ENCODE results near the gene KCNQ1OT1. TPM values are rescaled to one million over a fixed set of nuclear protein-coding genes. Genes with fewer than 3 reads are reported as not detected.

Gene KCNQ1OT1
- polyA plus RNA-seq, 1 of the 3 experiments (the other 2 are of a cell fraction), result 0.03 TPM

GRCh38 chr11:2584434-2584811 lies 115.4 kb downstream of the KCNQ1OT1 start (continued):
- TF ChIP-seq YY1 (IDR thresholded peaks at IDR 0.05; ENCODE audit: low read depth), result no peak

DNA sequence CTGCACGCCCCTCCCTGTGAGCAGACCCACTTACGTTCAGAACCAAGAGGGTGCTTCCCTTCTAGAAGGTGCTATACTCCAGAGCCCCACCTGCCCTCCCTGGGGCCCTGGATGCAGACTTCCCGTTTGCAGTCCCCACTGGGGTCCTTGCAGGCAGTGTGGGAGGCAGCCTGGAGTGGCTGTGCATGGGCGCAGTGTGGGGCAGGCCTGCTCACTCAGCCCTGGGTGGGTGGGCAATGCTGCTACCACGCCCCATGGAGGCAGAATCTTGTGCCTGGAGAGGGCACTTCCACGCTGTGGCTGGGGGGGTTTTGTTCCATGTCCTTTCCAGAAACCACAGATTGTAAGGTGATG lies 116.2 kb downstream of the KCNQ1OT1 start:
- Histone ChIP-seq H3K27me3 (ENCODE audit: insufficient read depth) (no peaks in the 10 kb centered on the region), H3K79me2 (ENCODE audit: insufficient read depth) (no peaks in the 10 kb centered on the region), H3F3A (replicated peaks; ENCODE audit: insufficient read depth) (no peaks in the 10 kb centered on the region), H2AFZ (ENCODE audit: low read depth) (no peak overlapping the region), H3K9ac (no peak overlapping the region), H3K4me3 (ENCODE audit: low read depth in 2 of 2, low read length in 1 of 2) (no peak overlapping the region), H3K9me2 (no peaks in the 10 kb centered on the region), H4K20me1 (ENCODE audit: insufficient read depth) (no peaks in the 10 kb centered on the region), H3K4me1 (ENCODE audit: control insufficient read depth in 1 of 2, insufficient read depth in 2 of 2, low read depth in 1 of 2, low read length in 1 of 2) (peaks cover 0 to 57% of the 10 kb centered on the region in 2 experiments; a peak in 1 of 4 replicates), H3K9me3 (no peaks in the 10 kb centered on the region), H3K27ac (ENCODE audit: low read depth in 2 of 2, low read length in 1 of 2) (no peak overlapping the region; a peak in 1 of 4 replicates), H3K36me3 (replicated peaks in 1 of 2; ENCODE audit: control insufficient read depth in 1 of 2, insufficient read depth in 2 of 2, low read length in 1 of 2) (no peaks in the 10 kb centered on the region), H3K4me2 (no peak overlapping the region)
- TF ChIP-seq POLR2AphosphoS5 (IDR thresholded peaks at IDR 0.05; ENCODE audit: low read depth, low read length) (no peak), RCOR1 (IDR thresholded peaks at IDR 0.05; ENCODE audit: low read length) (no peak), GABPA (IDR thresholded peaks at IDR 0.05; ENCODE audit: low read depth) (no peak), TAF1 (IDR thresholded peaks at IDR 0.05; ENCODE audit: borderline replicate concordance, low read depth, low read length) (no peak), ZBTB33 (IDR thresholded peaks at IDR 0.05; ENCODE audit: borderline replicate concordance, low read depth) (no peak), TEAD4 (IDR thresholded peaks at IDR 0.05; ENCODE audit: borderline replicate concordance, insufficient read depth) (no peak)
- 70% methylated on average over 5 of the region's 6 CpGs for WGBS (ENCODE audit: low lambda C conversion rate)
- peak; percentile 20 for DNase-seq
- CTCF ChIA-PET, result no interaction called here
- POLR2A ChIA-PET, result no interaction called here

DNA sequence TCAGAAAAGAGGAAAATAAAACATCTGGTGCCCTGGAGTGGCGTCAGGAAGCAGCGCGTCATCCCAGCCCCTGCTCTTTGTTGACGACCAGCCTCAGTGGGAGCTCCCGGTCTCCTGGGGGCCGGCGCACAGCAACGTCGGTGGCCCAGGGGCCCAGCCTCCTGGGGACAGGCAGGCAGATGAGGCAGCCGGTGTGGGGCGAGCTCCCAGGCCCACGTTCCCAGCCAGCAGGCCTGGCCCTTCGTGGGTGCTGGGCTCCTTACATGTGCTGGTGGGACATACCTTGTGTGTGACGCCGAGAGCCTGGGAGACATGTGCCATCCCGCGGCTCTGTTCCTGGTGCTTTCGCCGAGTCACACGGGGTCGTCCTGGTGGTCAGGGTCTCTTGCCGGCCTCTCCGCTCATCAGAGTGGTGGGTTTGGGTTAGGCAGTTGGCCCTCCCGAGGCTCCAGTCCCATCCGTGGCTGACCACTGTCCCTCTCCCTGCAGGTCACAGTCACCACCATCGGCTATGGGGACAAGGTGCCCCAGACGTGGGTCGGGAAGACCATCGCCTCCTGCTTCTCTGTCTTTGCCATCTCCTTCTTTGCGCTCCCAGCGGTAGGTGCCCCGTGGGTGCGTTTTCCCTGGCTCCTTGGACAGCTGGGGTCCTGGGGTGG lies 116.7 kb downstream of the KCNQ1OT1 start:
- ChIA-PET CTCF (interaction anchor here (0.8 to 1.8 kb wide), 3 partner anchors 52 to 305 kb away, joined by 3 to 7 read pairs (median 4); no protein-coding TSS in a partner anchor), POLR2A (interaction anchor here (1.0 to 1.6 kb wide), 2 partner anchors 196 to 256 kb away, joined by 3 to 4 read pairs; no protein-coding TSS in a partner anchor)
- no peak for DNase-seq
- Histone ChIP-seq H3K4me3 (ENCODE audit: low read depth in 2 of 2, low read length in 1 of 2) (no peak overlapping the region), H3K9me2 (no peaks in the 10 kb centered on the region), H3K4me1 (ENCODE audit: control insufficient read depth in 1 of 2, insufficient read depth in 2 of 2, low read depth in 1 of 2, low read length in 1 of 2) (peaks cover 0 to 52% of the 10 kb centered on the region in 2 experiments; a peak in 1 of 4 replicates), H3K27me3 (ENCODE audit: insufficient read depth) (no peaks in the 10 kb centered on the region), H3K79me2 (ENCODE audit: insufficient read depth) (no peaks in the 10 kb centered on the region), H3K27ac (ENCODE audit: low read depth in 2 of 2, low read length in 1 of 2) (peak overlapping the region in 1 of 2 experiments; percentile 78; a peak in 2 of 4 replicates), H3K4me2 (no peak overlapping the region), H3K9ac (no peak overlapping the region), H2AFZ (ENCODE audit: low read depth) (no peak overlapping the region), H3K36me3 (replicated peaks in 1 of 2; ENCODE audit: control insufficient read depth in 1 of 2, insufficient read depth in 2 of 2, low read length in 1 of 2) (no peaks in the 10 kb centered on the region), H3F3A (replicated peaks; ENCODE audit: insufficient read depth) (no peaks in the 10 kb centered on the region), H4K20me1 (ENCODE audit: insufficient read depth) (no peaks in the 10 kb centered on the region), H3K9me3 (no peaks in the 10 kb centered on the region)
- 77% methylated on average over 20 of the region's 33 CpGs for WGBS (ENCODE audit: low lambda C conversion rate)
- TF ChIP-seq FOSL2 (IDR thresholded peaks at IDR 0.05; ENCODE audit: borderline replicate concordance, low read depth) (no peak), NFIC (IDR thresholded peaks at IDR 0.05; ENCODE audit: borderline replicate concordance) (no peak), EP300 (IDR thresholded peaks at IDR 0.05; ENCODE audit: borderline replicate concordance in 1 of 2, low read depth in 1 of 2, low read length in 1 of 2) (no peak), FOXJ3 (CRISPR knock-in tag; IDR thresholded peaks at IDR 0.05) (no peak; the same call in 1 of the 2 replicates), FOXM1 (IDR thresholded peaks at IDR 0.05; ENCODE audit: low read depth) (no peak), SIN3A (IDR thresholded peaks at IDR 0.05; ENCODE audit: borderline replicate concordance, low read depth, low read length) (no peak), TCF12 (IDR thresholded peaks at IDR 0.05) (no peak), RFX5 (IDR thresholded peaks at IDR 0.05; ENCODE audit: low read length) (no peak), POLR2AphosphoS5 (IDR thresholded peaks at IDR 0.05; ENCODE audit: low read depth, low read length) (no peak)
- TF ChIP-seq, protein P1, sequence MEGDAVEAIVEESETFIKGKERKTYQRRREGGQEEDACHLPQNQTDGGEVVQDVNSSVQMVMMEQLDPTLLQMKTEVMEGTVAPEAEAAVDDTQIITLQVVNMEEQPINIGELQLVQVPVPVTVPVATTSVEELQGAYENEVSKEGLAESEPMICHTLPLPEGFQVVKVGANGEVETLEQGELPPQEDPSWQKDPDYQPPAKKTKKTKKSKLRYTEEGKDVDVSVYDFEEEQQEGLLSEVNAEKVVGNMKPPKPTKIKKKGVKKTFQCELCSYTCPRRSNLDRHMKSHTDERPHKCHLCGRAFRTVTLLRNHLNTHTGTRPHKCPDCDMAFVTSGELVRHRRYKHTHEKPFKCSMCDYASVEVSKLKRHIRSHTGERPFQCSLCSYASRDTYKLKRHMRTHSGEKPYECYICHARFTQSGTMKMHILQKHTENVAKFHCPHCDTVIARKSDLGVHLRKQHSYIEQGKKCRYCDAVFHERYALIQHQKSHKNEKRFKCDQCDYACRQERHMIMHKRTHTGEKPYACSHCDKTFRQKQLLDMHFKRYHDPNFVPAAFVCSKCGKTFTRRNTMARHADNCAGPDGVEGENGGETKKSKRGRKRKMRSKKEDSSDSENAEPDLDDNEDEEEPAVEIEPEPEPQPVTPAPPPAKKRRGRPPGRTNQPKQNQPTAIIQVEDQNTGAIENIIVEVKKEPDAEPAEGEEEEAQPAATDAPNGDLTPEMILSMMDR (IDR thresholded peaks at IDR 0.05), result no peak

Measured in SK-N-SH (cell line).